ENCODE measurements around the gene UGT1A5.

The UGT1A5 gene

GRCh38 chr2:233811732-233812131, 99.0 kb downstream of the UGT1A5 start:
- DNase-seq, result no peak

- no peak for DNase-seq
Measured at GRCh38 chr2:233813236-233814055, 100.7 kb downstream of the UGT1A5 start.

- no peak for DNase-seq
Measured at GRCh38 chr2:233814056-233814835, 101.5 kb downstream of the UGT1A5 start.

- DNase-seq, result no peak
Measured at GRCh38 chr2:233815861-233816260, 103.2 kb downstream of the UGT1A5 start.

GRCh38 chr2:233816334-233816733, 103.6 kb downstream of the UGT1A5 start:
- DNase-seq, result no peak

- DNase-seq, result no peak
Measured at GRCh38 chr2:233816771-233817170, 104.1 kb downstream of the UGT1A5 start.

- DNase-seq, result no peak
Measured at GRCh38 chr2:233817361-233817911, 104.7 kb downstream of the UGT1A5 start.

GRCh38 chr2:233817995-233818638, 105.4 kb downstream of the UGT1A5 start:
- DNase-seq, result no peak

- DNase-seq, result no peak
Measured at GRCh38 chr2:233818639-233819621, 106.2 kb downstream of the UGT1A5 start.

- no peak for DNase-seq
Measured at GRCh38 chr2:233819884-233820773, 107.4 kb downstream of the UGT1A5 start.

GRCh38 chr2:233820774-233821105, 108.0 kb downstream of the UGT1A5 start:
- DNase-seq, result no peak

GRCh38 chr2:233821196-233821595, 108.5 kb downstream of the UGT1A5 start:
- no peak for DNase-seq

- DNase-seq, result no peak
Measured at GRCh38 chr2:233821709-233822100, 109.0 kb downstream of the UGT1A5 start.

- DNase-seq, result no peak
Measured at GRCh38 chr2:233822101-233822771, 109.5 kb downstream of the UGT1A5 start.
